Measurements from ENCODE around the gene PHGDH.

- TF ChIP-seq TAF1 (IDR thresholded peaks at IDR 0.05; ENCODE audit: low read depth, low read length) (no peak), POLR2A (IDR thresholded peaks at IDR 0.05; ENCODE audit: low read depth, low read length) (no peak), PAX5 (IDR thresholded peaks at IDR 0.05; ENCODE audit: insufficient read depth, low read length, severe bottlenecking) (no peak), POLR2AphosphoS5 (IDR thresholded peaks at IDR 0.05; ENCODE audit: low read depth, low read length) (no peak), SPI1 (IDR thresholded peaks at IDR 0.05; ENCODE audit: low read depth, low read length) (no peak)
Observed at GRCh38 chr1:119738100-119738720, 26.5 kb downstream of the PHGDH start.
